ENCODE data around the gene SP140L. TPM values are rescaled to one million over a fixed set of nuclear protein-coding genes. Genes with fewer than 3 reads are reported as not detected.

Gene SP140L
- total RNA-seq, 2 experiments from 2014 or later: 36.3 to 38.8 TPM

- peaks cover 8% of the 10 kb centered on the region for H3K9me3 Mint-ChIP-seq
- no peaks in the 10 kb centered on the region for H3K27me3 Mint-ChIP-seq
- no peak for DNase-seq
- H3K36me3 Mint-ChIP-seq: peaks cover 29% of the 10 kb centered on the region
- peak overlapping the region; percentile 84 for H3K27ac Mint-ChIP-seq
- H3K4me1 Mint-ChIP-seq: peaks cover 43% of the 10 kb centered on the region
- H3K4me3 Mint-ChIP-seq: peak overlapping the region; percentile 40
These were observed 8.5 kb upstream of the SP140L start for GRCh38 chr2:230318190-230319121.

DNA sequence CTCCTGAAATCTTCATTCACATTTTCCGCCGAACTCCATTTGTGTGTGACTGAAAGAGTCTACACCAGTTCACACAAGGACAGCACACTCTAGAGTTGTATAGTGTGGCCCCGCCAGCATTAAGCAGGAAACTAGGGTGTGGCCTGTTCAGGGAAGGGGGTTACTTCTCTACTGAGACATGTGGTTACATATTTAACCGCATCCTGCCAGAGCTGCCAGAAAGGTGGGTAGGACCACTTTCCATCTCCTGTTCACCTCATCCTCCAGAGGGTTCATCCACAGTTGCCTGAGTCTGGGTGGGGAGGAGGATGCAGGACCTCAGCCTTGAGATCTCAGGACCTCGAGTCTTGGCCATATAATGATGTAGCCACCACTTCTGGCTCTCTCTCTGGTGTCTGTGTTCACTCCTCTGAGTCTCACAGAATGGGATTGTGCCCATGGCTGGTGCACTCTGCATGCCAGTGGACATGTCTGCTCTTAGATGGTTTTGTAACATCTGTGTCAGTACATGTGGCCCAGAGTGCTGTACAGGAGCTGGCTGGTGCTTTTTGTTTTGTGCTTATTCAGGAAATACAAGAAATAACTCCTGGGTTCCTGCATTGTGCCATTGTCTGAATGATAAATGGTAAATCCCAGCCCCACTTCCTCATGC lies 7.7 kb upstream of the SP140L start:
- Mint-ChIP-seq H3K4me3 (peak overlapping the region; percentile 40), H3K27ac (peak overlapping the region; percentile 84), H3K36me3 (peaks cover 31% of the 10 kb centered on the region), H3K4me1 (peaks cover 43% of the 10 kb centered on the region), H3K9me3 (peaks cover 8% of the 10 kb centered on the region), H3K27me3 (no peaks in the 10 kb centered on the region)
- peak; percentile 75 for DNase-seq

- H3K9me3 Mint-ChIP-seq: peaks cover 8% of the 10 kb centered on the region
- H3K4me1 Mint-ChIP-seq: peaks cover 53% of the 10 kb centered on the region
- no peak overlapping the region for H3K4me3 Mint-ChIP-seq
- H3K27ac Mint-ChIP-seq: no peak overlapping the region
- H3K36me3 Mint-ChIP-seq: peaks cover 42% of the 10 kb centered on the region
- DNase-seq: no peak
- H3K27me3 Mint-ChIP-seq: no peaks in the 10 kb centered on the region
These were observed 6.0 kb upstream of the SP140L start for GRCh38 chr2:230321031-230321430.

DNA sequence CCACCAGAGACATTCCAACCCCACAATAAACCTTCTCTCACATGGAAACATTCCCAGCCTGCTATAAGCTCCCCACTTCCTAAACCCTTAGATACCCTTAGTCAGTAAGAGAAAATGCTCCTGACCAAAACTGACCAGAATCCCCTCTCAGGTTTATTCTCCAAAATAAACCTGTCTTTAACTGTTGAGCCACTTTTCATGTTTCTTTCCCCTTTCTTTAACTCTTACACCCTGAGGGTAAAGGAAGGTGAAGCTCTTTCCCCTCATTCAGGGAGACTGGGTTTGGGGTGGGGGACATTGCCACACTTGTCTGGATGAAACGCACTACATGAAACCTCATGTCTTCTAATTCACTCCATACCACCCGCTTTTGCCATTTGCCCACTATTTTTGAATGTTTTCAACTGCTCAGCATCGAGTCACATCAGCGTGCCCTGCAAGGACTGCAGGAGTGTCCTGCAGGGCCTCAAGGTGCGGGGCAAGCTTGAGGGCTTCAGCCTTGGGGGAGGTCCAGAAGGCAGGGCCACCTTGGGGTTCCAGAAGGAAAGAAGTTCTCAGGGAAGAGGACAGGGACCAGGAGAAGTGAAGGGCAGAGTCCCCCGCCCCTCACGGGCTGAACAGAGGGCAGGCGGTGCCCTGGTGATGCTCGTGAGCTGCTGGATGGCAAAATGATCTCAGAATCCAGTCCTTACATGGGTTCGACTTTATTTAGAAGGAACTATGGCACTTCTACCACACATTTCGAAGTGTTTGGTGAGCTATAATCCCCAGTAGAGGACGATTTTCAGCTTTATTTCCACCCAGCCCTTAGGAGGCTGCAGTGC lies 4.2 kb upstream of the SP140L start:
- peaks cover 52% of the 10 kb centered on the region for H3K36me3 Mint-ChIP-seq
- no peak overlapping the region for H3K4me3 Mint-ChIP-seq
- H3K27me3 Mint-ChIP-seq: no peaks in the 10 kb centered on the region
- no peak overlapping the region for H3K27ac Mint-ChIP-seq
- H3K4me1 Mint-ChIP-seq: peaks cover 54% of the 10 kb centered on the region
- no peak for DNase-seq
- H3K9me3 Mint-ChIP-seq: peaks cover 8% of the 10 kb centered on the region

DNA sequence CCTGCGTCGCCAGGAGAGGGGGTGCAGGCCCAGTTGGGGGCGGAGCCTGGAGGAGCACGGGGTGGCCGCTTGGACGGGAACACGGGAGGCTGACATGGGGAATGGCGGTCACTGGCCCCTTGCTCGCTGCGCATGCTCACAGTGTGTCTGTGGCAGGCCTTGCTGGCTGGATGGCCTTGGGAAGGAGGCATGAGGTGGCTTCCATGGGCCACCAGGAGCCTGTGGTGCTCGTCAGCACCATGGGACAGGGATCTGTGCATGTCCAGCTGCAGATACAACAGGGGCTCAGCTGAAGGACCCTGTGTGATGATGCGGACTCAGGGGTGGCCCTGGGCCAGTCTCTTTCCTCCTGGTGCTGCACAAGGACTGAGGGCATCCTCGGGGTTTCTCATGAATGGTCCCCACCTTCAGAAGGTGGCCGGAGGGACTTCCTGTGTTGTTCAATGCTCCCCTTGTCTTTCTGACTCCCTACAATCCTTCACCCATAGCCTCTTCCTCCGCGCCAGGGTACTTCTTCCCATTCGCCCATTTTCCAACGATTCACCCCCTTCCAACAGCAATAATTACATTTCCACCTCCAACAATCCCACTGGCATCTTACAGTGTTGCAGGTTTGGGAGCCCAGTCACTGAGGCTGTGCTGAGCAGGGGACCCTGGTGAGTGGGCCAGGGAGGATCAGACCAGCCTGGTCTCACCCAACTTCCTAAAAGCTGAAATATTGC lies 3.4 kb upstream of the SP140L start:
- Mint-ChIP-seq H3K27me3 (no peaks in the 10 kb centered on the region), H3K4me3 (no peak overlapping the region), H3K36me3 (peaks cover 49% of the 10 kb centered on the region), H3K27ac (peak overlapping the region; percentile 69), H3K9me3 (peaks cover 7% of the 10 kb centered on the region), H3K4me1 (peaks cover 48% of the 10 kb centered on the region)
- no peak for DNase-seq

DNA sequence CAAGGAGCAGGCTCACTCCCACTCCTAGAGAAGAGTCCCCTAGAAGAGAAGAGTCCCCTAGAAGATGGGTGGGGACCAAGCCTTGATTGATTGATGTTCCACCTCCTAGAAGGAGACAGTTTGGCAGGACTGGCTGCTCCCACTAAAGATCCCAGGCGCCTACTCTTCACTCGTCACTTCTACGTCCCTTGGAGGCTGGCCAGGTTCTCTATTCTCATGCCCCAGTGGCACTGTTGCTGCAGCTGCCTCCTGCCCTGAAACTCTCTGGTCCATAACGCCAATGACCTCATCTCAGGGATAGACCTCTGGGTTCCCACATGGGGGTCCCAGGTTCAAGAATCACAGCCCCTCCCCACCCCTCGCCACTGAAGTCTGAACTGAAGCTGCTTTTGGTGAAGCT lies 2.5 kb upstream of the SP140L start:
- Mint-ChIP-seq H3K36me3 (peaks cover 59% of the 10 kb centered on the region), H3K9me3 (peaks cover 7% of the 10 kb centered on the region), H3K4me3 (no peak overlapping the region), H3K4me1 (peaks cover 49% of the 10 kb centered on the region), H3K27me3 (no peaks in the 10 kb centered on the region), H3K27ac (no peak overlapping the region)
- no peak for DNase-seq

DNA sequence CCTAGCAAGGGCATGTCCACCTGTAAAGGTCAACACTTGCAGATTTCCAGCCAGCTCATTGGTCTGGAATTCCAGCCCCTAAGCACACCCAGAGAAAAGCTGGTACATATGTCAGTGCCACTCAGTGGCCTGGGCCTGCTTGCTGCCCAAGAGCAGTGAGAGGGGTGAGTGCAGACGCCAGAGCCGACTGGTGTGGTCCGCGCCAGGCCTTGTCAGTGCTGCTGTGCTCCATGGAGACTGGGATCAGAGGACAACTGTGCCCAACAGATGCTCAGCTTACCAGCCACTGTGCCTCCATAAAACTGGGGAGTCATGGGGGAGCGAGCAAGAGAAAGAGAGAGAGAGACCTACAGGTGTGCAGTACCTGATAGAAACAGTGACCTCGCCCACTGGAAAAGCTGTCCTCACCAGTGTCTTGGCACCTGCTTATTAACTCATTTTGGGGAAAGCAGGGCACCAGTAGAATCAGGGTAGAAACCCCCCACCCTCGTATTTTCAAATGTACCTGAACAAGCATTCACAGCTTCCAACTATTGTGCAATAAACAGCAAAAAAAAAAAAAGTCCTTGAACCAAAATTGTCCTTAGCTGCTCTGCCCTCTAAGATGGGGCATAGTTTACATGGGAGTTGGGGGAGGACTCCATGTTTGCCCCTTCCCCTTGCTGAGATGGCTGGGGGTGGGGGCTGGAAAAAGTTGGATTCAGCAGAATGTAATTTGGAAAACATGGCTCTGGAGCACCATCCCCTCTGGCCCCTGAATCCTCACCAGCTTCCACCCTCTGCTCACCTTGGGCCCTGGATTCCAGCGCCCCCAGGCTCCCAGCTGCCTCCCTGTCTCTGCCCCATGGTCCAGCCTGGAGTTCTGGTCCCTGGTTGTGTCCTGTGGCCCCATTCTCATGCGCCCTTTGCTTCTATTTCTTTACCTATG lies 1.4 kb upstream of the SP140L start:
- peak overlapping the region; percentile 97 for H3K4me3 Mint-ChIP-seq
- H3K4me1 Mint-ChIP-seq: peaks cover 53% of the 10 kb centered on the region
- H3K36me3 Mint-ChIP-seq: peaks cover 63% of the 10 kb centered on the region
- H3K9me3 Mint-ChIP-seq: peaks cover 5% of the 10 kb centered on the region
- DNase-seq: no peak
- H3K27ac Mint-ChIP-seq: peak overlapping the region; percentile 98
- H3K27me3 Mint-ChIP-seq: no peaks in the 10 kb centered on the region

DNA sequence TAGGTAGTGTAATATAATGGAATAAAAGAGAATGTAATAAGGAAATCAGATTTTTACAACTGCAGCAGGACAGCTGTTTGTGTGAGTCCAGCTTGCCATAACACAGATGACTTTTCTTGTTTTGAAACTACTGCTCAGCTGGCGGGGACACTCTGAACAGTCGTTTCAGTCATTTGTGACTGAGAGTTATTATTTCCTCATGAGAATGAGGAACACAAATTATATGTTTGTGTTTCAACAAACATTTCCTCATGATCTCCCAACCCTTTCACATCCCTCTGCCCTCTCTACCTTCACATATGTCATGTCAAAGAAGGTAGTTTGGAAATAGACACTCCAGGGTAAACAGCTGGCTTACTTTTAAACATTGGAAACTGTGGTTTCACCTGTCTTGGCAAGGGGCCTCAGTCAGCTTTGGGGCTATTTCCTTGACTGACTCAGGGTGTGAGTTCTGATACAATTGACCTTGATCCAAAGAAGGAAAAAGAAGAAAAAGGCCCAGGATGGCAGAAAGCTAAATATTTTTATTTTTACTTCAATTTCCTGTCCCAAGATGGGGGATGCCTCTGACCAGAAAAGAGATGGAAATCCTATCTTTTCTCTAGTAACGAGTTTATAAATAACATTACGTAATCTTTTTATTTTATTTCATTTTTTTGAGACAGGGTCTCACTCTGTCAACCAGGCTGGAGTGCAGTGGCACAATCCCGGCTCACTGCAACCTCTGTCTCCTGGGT lies 593 bp downstream of the SP140L start:
- Mint-ChIP-seq H3K4me3 (peak overlapping the region; percentile 97), H3K9me3 (peaks cover 1% of the 10 kb centered on the region)
- DNase-seq: no peak

DNA sequence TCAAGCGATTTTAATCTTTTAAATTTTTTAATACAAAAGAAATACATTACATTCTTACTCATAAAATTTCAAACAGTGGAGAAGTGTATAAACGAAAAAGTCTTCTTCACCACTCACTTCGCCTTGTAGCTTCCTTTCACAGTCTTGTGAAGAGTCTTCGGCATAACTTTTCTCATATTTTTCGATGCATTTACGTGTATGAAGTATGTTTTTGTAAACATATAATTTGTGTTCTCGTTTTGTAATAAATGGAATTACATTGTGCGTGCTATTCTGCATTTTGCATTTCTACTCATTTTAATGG lies 1.1 kb downstream of the SP140L start:
- Mint-ChIP-seq H3K9me3 (peaks cover 2% of the 10 kb centered on the region), H3K4me1 (peaks cover 60% of the 10 kb centered on the region), H3K27ac (peak overlapping the region; percentile 82), H3K27me3 (no peaks in the 10 kb centered on the region), H3K36me3 (peaks cover 69% of the 10 kb centered on the region), H3K4me3 (peak overlapping the region; percentile 97)
- DNase-seq: no peak

More for the DNA sequence above, 593 bp downstream of the SP140L start:
- Mint-ChIP-seq H3K4me1 (peaks cover 58% of the 10 kb centered on the region), H3K27me3 (no peaks in the 10 kb centered on the region), H3K27ac (peak overlapping the region; percentile 98), H3K36me3 (peaks cover 68% of the 10 kb centered on the region)

DNA sequence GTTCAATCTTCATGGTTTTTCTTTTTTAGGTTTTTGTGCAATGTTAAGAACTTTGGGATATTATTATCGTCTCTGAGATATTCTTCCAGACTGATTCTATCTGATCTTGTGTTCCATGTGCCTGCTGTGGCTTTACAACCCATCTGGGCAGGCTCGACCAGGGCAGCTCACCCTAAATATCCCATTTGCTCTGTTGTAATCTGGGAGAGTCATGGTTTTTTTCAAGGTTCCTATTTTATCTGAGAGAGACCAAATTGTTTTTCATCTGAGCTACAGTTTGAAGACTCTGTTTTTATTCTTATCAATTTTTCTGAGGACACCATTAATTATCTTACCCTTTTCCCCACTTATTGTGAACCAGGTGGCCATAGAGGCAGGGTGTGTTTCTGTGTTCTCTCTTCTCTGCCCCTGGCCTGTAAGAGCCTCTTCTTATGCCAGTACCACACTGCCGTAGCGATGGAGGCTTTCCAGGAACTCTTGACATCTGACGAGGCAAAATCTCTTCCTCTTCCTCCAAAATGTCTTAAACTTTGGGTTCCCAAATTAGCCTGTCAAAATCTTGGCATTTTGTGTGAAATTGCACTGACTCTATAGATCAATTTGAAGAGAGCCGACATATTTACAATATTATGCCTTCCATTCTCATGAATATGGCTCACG lies 3.1 kb downstream of the SP140L start:
- Mint-ChIP-seq H3K9me3 (peaks cover 9% of the 10 kb centered on the region), H3K4me1 (peaks cover 71% of the 10 kb centered on the region), H3K27ac (peak overlapping the region; percentile 82), H3K27me3 (no peaks in the 10 kb centered on the region), H3K4me3 (peak overlapping the region; percentile 97), H3K36me3 (peaks cover 73% of the 10 kb centered on the region)
- no peak for DNase-seq

GRCh38 chr2:230330725-230331124 lies 3.7 kb downstream of the SP140L start:
- no peaks in the 10 kb centered on the region for H3K27me3 Mint-ChIP-seq
- peaks cover 73% of the 10 kb centered on the region for H3K4me1 Mint-ChIP-seq
- H3K27ac Mint-ChIP-seq: peak overlapping the region; percentile 82
- H3K9me3 Mint-ChIP-seq: peaks cover 12% of the 10 kb centered on the region
- H3K4me3 Mint-ChIP-seq: peak overlapping the region; percentile 70
- no peak for DNase-seq
- H3K36me3 Mint-ChIP-seq: peaks cover 75% of the 10 kb centered on the region

- Mint-ChIP-seq H3K27ac (peak overlapping the region; percentile 82), H3K4me3 (peak overlapping the region; percentile 58), H3K4me1 (peaks cover 50% of the 10 kb centered on the region), H3K36me3 (peaks cover 67% of the 10 kb centered on the region), H3K9me3 (peaks cover 24% of the 10 kb centered on the region), H3K27me3 (no peaks in the 10 kb centered on the region)
- no peak for DNase-seq
These were observed 8.5 kb downstream of the SP140L start for GRCh38 chr2:230335461-230335863.
